ENCODE measurements around the gene CAMKV. TPM values are rescaled to one million over a fixed set of nuclear protein-coding genes. Genes with fewer than 3 reads are reported as not detected.

Gene CAMKV
- polyA plus RNA-seq, 1 of the 3 experiments (the other 2 are of a cell fraction), result 0.53 TPM

DNA sequence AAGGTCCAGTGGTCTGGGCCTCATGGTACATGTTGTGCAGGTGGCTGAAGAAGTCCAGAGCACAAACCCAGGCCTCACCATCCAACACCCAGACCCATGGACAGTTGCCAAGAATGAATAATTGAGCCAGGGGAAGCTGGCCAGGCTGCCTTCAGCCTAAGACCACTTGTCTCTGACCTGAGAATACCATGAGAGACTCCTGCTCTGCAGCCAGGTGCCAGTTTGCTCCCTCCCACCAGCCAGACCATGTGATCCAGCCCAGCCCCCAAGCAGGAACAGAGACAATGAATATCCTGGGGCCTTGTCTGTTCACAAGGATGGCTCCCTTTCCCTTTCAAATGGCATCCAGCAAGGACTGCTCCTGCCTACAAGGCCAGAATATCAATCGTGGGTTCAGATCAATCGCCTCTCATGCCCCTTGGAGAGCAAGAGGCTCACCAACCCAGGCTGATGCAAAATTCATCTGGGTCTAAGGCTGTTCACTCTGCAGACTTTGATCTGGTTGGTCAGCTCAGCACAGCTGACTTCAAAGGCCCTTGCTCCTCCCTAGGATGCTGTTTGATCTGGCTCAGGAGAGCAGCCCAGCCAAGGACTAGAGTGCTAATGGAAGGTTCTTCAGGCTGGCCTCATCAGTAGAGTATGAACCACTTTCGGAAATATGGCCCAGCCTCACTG is 26.7 kb downstream of the CAMKV start:
- WGBS (ENCODE audit: low lambda C conversion rate), result 80% methylated on average over 2 of the region's 3 CpGs
- ChIA-PET CTCF (interaction anchor here (0.9 to 14.6 kb wide), 3 partner anchors 36 to 63 kb away, joined by 3 to 386 read pairs (median 3); partner anchors contain the start of genes CDHR4, INKA1 and UBA7), POLR2A (interaction anchor here (1.0 kb wide), 1 partner anchor 40 kb away, joined by 3 read pairs; the partner anchor contains the start of gene INKA1)
- Histone ChIP-seq H3K9me2 (no peaks in the 10 kb centered on the region), H3F3A (replicated peaks; ENCODE audit: insufficient read depth) (no peaks in the 10 kb centered on the region), H3K36me3 (replicated peaks in 1 of 2; ENCODE audit: control insufficient read depth in 1 of 2, insufficient read depth in 2 of 2, low read length in 1 of 2) (peaks cover 5 to 25% of the 10 kb centered on the region in 2 experiments), H3K4me1 (ENCODE audit: control insufficient read depth in 1 of 2, insufficient read depth in 2 of 2, low read depth in 1 of 2, low read length in 1 of 2) (peaks cover 0 to 48% of the 10 kb centered on the region in 2 experiments; a peak in 1 of 4 replicates), H3K27me3 (ENCODE audit: insufficient read depth) (no peaks in the 10 kb centered on the region), H3K4me3 (ENCODE audit: low read depth in 2 of 2, low read length in 1 of 2) (no peak overlapping the region), H3K79me2 (ENCODE audit: insufficient read depth) (no peaks in the 10 kb centered on the region), H4K20me1 (ENCODE audit: insufficient read depth) (no peaks in the 10 kb centered on the region), H2AFZ (ENCODE audit: low read depth) (no peak overlapping the region), H3K9me3 (no peaks in the 10 kb centered on the region), H3K4me2 (no peak overlapping the region), H3K9ac (no peak overlapping the region), H3K27ac (ENCODE audit: low read depth in 2 of 2, low read length in 1 of 2) (peak overlapping the region in 1 of 2 experiments; percentile 89; a peak in 2 of 4 replicates)
- TF ChIP-seq EP300 (IDR thresholded peaks at IDR 0.05; ENCODE audit: borderline replicate concordance in 1 of 2, low read depth in 1 of 2, low read length in 1 of 2) (peak in 1 of 2 experiments; percentile 24; a peak in 1 of 4 replicates), SIN3A (IDR thresholded peaks at IDR 0.05; ENCODE audit: borderline replicate concordance, low read depth, low read length) (no peak)
- no peak for DNase-seq

GRCh38 chr3:49841806-49842205 is 27.9 kb downstream of the CAMKV start:
- H3K79me2 ChIP-seq (ENCODE audit: insufficient read depth), result no peaks in the 10 kb centered on the region

More at GRCh38 chr3:49841806-49842205, 27.9 kb downstream of the CAMKV start:
- peak overlapping the region in 1 of 2 experiments; percentile 93; a peak in 1 of 4 replicates for H3K27ac ChIP-seq (ENCODE audit: low read depth in 2 of 2, low read length in 1 of 2)
- H3K4me3 ChIP-seq (ENCODE audit: low read depth in 2 of 2, low read length in 1 of 2), result no peak overlapping the region
- 92% methylated on average over 7 of the region's 7 CpGs for WGBS (ENCODE audit: low lambda C conversion rate)
- no peak for DNase-seq
- no peaks in the 10 kb centered on the region for H3K9me2 ChIP-seq
- peaks cover 0 to 21% of the 10 kb centered on the region in 2 experiments for H3K36me3 ChIP-seq (replicated peaks in 1 of 2; ENCODE audit: control insufficient read depth in 1 of 2, insufficient read depth in 2 of 2, low read length in 1 of 2)
- H3K9me3 ChIP-seq, result no peaks in the 10 kb centered on the region
- no peak overlapping the region for H3K9ac ChIP-seq
- H3K4me2 ChIP-seq, result no peak overlapping the region
- POLR2A ChIA-PET, result interaction anchor here (1.0 kb wide), 1 partner anchor 39 kb away, joined by 3 read pairs; the partner anchor contains the start of gene INKA1
- no peak overlapping the region for H2AFZ ChIP-seq (ENCODE audit: low read depth)
- no peaks in the 10 kb centered on the region for H4K20me1 ChIP-seq (ENCODE audit: insufficient read depth)
- H3K4me1 ChIP-seq (ENCODE audit: control insufficient read depth in 1 of 2, insufficient read depth in 2 of 2, low read depth in 1 of 2, low read length in 1 of 2), result peaks cover 0 to 48% of the 10 kb centered on the region in 2 experiments; a peak in 1 of 4 replicates
- H3K27me3 ChIP-seq (ENCODE audit: insufficient read depth), result no peaks in the 10 kb centered on the region
- CTCF ChIA-PET, result interaction anchor here (0.6 to 14.6 kb wide), 7 partner anchors 14 to 97 kb away, joined by 3 to 386 read pairs (median 12); partner anchors contain the start of genes CAMKV, CDHR4, INKA1 and TRAIP
- TF ChIP-seq EP300 (IDR thresholded peaks at IDR 0.05; ENCODE audit: borderline replicate concordance in 1 of 2, low read depth in 1 of 2, low read length in 1 of 2), result no peak
- TF ChIP-seq USF1 (IDR thresholded peaks at IDR 0.05; ENCODE audit: borderline replicate concordance, low read depth), result no peak
- no peak for TF ChIP-seq ELF1 (IDR thresholded peaks at IDR 0.05)
- no peak for TF ChIP-seq RCOR1 (IDR thresholded peaks at IDR 0.05; ENCODE audit: low read length)
- TF ChIP-seq, protein P1, sequence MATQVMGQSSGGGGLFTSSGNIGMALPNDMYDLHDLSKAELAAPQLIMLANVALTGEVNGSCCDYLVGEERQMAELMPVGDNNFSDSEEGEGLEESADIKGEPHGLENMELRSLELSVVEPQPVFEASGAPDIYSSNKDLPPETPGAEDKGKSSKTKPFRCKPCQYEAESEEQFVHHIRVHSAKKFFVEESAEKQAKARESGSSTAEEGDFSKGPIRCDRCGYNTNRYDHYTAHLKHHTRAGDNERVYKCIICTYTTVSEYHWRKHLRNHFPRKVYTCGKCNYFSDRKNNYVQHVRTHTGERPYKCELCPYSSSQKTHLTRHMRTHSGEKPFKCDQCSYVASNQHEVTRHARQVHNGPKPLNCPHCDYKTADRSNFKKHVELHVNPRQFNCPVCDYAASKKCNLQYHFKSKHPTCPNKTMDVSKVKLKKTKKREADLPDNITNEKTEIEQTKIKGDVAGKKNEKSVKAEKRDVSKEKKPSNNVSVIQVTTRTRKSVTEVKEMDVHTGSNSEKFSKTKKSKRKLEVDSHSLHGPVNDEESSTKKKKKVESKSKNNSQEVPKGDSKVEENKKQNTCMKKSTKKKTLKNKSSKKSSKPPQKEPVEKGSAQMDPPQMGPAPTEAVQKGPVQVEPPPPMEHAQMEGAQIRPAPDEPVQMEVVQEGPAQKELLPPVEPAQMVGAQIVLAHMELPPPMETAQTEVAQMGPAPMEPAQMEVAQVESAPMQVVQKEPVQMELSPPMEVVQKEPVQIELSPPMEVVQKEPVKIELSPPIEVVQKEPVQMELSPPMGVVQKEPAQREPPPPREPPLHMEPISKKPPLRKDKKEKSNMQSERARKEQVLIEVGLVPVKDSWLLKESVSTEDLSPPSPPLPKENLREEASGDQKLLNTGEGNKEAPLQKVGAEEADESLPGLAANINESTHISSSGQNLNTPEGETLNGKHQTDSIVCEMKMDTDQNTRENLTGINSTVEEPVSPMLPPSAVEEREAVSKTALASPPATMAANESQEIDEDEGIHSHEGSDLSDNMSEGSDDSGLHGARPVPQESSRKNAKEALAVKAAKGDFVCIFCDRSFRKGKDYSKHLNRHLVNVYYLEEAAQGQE (IDR thresholded peaks at IDR 0.05; ENCODE audit: low read depth, low read length), result no peak
- TF ChIP-seq GABPA (IDR thresholded peaks at IDR 0.05; ENCODE audit: low read depth), result no peak
- TF ChIP-seq, protein P2, sequence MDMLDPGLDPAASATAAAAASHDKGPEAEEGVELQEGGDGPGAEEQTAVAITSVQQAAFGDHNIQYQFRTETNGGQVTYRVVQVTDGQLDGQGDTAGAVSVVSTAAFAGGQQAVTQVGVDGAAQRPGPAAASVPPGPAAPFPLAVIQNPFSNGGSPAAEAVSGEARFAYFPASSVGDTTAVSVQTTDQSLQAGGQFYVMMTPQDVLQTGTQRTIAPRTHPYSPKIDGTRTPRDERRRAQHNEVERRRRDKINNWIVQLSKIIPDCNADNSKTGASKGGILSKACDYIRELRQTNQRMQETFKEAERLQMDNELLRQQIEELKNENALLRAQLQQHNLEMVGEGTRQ (IDR thresholded peaks at IDR 0.05; ENCODE audit: borderline replicate concordance, low read depth, low read length), result no peak
- TF ChIP-seq TEAD4 (IDR thresholded peaks at IDR 0.05; ENCODE audit: borderline replicate concordance, insufficient read depth), result no peak
- TF ChIP-seq, protein P3, sequence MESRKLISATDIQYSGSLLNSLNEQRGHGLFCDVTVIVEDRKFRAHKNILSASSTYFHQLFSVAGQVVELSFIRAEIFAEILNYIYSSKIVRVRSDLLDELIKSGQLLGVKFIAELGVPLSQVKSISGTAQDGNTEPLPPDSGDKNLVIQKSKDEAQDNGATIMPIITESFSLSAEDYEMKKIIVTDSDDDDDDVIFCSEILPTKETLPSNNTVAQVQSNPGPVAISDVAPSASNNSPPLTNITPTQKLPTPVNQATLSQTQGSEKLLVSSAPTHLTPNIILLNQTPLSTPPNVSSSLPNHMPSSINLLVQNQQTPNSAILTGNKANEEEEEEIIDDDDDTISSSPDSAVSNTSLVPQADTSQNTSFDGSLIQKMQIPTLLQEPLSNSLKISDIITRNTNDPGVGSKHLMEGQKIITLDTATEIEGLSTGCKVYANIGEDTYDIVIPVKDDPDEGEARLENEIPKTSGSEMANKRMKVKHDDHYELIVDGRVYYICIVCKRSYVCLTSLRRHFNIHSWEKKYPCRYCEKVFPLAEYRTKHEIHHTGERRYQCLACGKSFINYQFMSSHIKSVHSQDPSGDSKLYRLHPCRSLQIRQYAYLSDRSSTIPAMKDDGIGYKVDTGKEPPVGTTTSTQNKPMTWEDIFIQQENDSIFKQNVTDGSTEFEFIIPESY (IDR thresholded peaks at IDR 0.05; ENCODE audit: borderline replicate concordance, low read depth), result no peak
- H3F3A ChIP-seq (replicated peaks; ENCODE audit: insufficient read depth), result no peaks in the 10 kb centered on the region
